ENCODE results near the gene SYTL3. TPM values are rescaled to one million over a fixed set of nuclear protein-coding genes. Genes with fewer than 3 reads are reported as not detected.

SYTL3 gene
- total and polyA plus RNA-seq, 2 experiments from 2014 or later = 9.9 to 11.4 TPM

GRCh38 chr6:158769234-158769770, 119.4 kb downstream of the SYTL3 start:
- H3K4me3 ChIP-seq = no peak overlapping the region
- H3K27ac ChIP-seq = peak overlapping the region; percentile 76
- H3K36me3 ChIP-seq = peaks cover 74% of the 10 kb centered on the region
- no peak for DNase-seq (ENCODE audit: low read depth in 1 of 2, low spot score in 1 of 2)
- H3K27me3 ChIP-seq = no peaks in the 10 kb centered on the region
- no peaks in the 10 kb centered on the region for H3K9me3 ChIP-seq (ENCODE audit: low read depth)
- TF ChIP-seq, protein P1, sequence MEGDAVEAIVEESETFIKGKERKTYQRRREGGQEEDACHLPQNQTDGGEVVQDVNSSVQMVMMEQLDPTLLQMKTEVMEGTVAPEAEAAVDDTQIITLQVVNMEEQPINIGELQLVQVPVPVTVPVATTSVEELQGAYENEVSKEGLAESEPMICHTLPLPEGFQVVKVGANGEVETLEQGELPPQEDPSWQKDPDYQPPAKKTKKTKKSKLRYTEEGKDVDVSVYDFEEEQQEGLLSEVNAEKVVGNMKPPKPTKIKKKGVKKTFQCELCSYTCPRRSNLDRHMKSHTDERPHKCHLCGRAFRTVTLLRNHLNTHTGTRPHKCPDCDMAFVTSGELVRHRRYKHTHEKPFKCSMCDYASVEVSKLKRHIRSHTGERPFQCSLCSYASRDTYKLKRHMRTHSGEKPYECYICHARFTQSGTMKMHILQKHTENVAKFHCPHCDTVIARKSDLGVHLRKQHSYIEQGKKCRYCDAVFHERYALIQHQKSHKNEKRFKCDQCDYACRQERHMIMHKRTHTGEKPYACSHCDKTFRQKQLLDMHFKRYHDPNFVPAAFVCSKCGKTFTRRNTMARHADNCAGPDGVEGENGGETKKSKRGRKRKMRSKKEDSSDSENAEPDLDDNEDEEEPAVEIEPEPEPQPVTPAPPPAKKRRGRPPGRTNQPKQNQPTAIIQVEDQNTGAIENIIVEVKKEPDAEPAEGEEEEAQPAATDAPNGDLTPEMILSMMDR (IDR thresholded peaks at IDR 0.05; ENCODE audit: low read depth, low read length) = no peak
- no peaks in the 10 kb centered on the region for H3K4me1 ChIP-seq (ENCODE audit: low read depth)

DNA sequence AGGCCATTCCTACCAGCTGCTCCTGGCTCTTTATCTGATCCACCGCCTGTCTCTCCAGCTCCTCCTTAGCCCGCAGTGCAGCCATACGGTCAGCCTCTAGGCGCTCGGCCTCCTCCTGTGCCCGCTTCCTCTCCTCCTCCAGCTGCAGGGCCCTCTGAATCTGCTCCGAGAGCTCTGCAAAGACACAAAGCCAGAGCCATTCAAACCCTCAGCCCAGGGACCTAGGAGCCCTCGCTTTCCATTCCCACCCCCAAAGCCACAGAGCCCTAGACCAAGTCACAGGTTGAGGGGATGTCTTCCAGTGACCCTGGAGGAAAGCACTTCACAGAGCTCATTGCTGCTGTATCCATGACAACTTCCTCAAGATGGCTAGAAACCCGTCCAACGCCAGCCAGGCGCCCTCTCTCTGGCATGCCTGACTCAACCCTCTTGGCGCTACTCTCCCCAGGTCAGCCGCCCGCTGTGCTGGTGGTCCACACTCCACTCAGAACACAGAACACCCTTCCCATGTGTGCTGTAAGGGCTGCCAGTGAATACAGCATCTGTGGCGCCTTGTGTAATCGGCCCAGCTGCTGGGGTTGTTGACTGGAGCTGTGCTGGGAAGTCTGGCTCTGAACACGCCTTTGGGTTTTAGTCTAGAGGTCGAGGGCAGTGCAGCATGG, 120.0 kb downstream of the SYTL3 start:
- Histone ChIP-seq H3K4me3 (no peak overlapping the region), H3K9me3 (ENCODE audit: low read depth) (no peaks in the 10 kb centered on the region), H3K27ac (peak overlapping the region; percentile 76), H3K4me1 (ENCODE audit: low read depth) (no peaks in the 10 kb centered on the region), H3K36me3 (peaks cover 74% of the 10 kb centered on the region), H3K27me3 (no peaks in the 10 kb centered on the region)
- TF ChIP-seq, protein P1 (IDR thresholded peaks at IDR 0.05; ENCODE audit: low read depth, low read length) = no peak
- peak in 1 of 2 donors; percentile 16 for DNase-seq (ENCODE audit: low read depth in 1 of 2, low spot score in 1 of 2)

DNA sequence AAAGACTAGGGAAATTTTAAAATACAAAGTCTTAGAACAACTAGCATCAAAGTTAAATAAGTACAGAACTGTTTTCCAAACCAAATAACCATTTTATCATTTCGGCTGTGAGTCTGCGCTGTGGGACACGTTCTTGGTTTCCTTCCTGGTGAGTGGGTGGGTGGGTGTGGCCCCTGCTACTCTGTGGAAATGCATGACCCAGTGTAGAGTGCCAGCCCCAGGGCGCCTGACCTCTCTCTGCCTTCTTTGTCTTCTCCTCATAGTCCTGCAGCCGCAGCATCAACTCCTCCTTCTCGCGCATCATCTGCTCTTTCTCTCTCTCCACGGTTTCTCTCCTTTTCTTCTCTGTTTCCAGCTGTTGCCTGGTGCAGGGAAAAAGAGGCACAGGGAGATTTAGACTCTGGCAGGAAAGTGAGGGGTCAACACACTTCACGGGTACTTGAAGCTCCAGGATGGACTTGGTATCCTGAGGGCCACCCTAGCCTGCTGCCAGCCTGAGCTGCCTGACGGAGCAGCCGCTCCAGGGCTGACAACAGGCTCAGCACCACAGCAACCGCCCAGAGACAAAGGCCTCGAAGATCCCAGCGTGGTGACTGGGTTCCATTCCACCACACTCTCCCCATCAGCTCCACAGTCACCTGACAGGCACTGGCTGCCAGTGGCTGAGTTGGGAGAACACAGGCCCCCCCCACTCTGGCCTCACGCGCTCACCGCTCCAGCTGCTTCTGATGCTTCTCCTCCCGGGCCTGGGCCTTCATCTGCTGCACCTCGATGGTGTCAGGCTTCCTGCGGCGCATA, 120.9 kb downstream of the SYTL3 start:
- TF ChIP-seq, protein P1 (IDR thresholded peaks at IDR 0.05; ENCODE audit: low read depth, low read length) = no peak
- Histone ChIP-seq H3K27me3 (no peaks in the 10 kb centered on the region), H3K4me1 (ENCODE audit: low read depth) (no peaks in the 10 kb centered on the region), H3K4me3 (no peak overlapping the region), H3K9me3 (ENCODE audit: low read depth) (no peaks in the 10 kb centered on the region), H3K36me3 (peaks cover 78% of the 10 kb centered on the region), H3K27ac (peak overlapping the region; percentile 76)
- peak in 1 of 2 donors; percentile 61 for DNase-seq (ENCODE audit: low read depth in 1 of 2, low spot score in 1 of 2)

DNA sequence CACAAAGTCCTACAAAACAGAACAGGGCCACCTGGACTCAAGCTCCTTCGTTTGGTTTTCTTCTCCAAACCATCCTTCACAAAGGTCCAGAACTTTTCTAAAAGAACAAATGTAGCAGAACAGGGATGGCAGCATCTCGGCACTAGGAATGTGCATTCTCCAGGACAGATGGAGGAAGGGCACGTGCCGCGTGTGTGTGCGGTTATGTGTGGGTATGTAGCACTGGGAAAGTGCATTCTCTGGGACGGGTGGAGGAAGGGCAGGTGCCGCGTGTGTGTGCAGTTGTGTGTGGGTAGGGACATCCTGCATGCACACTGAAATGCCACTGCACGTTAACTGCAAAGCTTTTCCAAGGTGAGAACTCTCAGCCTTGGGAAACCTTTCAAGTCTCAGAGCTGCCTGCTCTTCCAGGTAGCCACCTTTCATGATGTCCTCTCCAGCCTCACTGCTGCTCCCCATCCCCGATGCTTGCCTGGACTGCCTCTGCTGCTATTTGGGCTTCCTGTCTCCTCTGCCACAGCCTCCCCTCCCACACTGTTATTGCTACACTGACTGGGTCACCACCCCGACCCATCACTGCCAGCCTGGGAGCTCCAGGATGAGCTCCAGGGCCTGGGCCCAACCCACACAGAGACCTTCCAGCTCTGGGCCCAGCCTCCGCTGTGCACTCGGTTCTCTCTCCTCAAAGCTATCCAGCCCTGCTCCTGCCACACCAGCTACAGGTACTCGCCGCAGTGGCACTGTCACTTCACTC, 121.7 kb downstream of the SYTL3 start:
- Histone ChIP-seq H3K27ac (peak overlapping the region; percentile 76), H3K9me3 (ENCODE audit: low read depth) (no peaks in the 10 kb centered on the region), H3K36me3 (peaks cover 78% of the 10 kb centered on the region), H3K27me3 (no peaks in the 10 kb centered on the region), H3K4me1 (ENCODE audit: low read depth) (no peaks in the 10 kb centered on the region), H3K4me3 (no peak overlapping the region)
- DNase-seq (ENCODE audit: low read depth in 1 of 2, low spot score in 1 of 2) = no peak
- TF ChIP-seq, protein P1 (IDR thresholded peaks at IDR 0.05; ENCODE audit: low read depth, low read length) = no peak

- Histone ChIP-seq H3K4me1 (ENCODE audit: low read depth) (no peaks in the 10 kb centered on the region), H3K27ac (peak overlapping the region; percentile 38), H3K27me3 (no peaks in the 10 kb centered on the region), H3K4me3 (no peak overlapping the region), H3K9me3 (ENCODE audit: low read depth) (no peaks in the 10 kb centered on the region), H3K36me3 (peaks cover 74% of the 10 kb centered on the region)
- no peak for DNase-seq (ENCODE audit: low read depth in 1 of 2, low spot score in 1 of 2)
- TF ChIP-seq, protein P1 (IDR thresholded peaks at IDR 0.05; ENCODE audit: low read depth, low read length) = no peak
These were observed 122.3 kb downstream of the SYTL3 start for GRCh38 chr6:158772172-158772571.
